NCI-H2029 treated with DMSO at 0.1 percent for 48 hours (cell line): ENCODE measurements around the gene SAMD1.

Experiments used
- DNase-seq: peaks from one replicate; lab custom pipeline; 2025; lab: John Stamatoyannopoulos, UW

The SAMD1 gene

GRCh38 chr19:14113762-14114414, 23.3 kb upstream of the SAMD1 start:
- no peak for DNase-seq

GRCh38 chr19:14112809-14113385, 22.3 kb upstream of the SAMD1 start:
- DNase-seq = no peak

GRCh38 chr19:14112051-14112808, 21.7 kb upstream of the SAMD1 start:
- no peak for DNase-seq

- no peak for DNase-seq
Observed at GRCh38 chr19:14111486-14111885, 20.9 kb upstream of the SAMD1 start.

- DNase-seq = no peak
Observed at GRCh38 chr19:14110650-14111049, 20.1 kb upstream of the SAMD1 start.

GRCh38 chr19:14107581-14108461, 17.3 kb upstream of the SAMD1 start:
- DNase-seq = no peak

- DNase-seq = no peak
Observed at GRCh38 chr19:14106840-14107239, 16.3 kb upstream of the SAMD1 start.

- no peak for DNase-seq
Observed at GRCh38 chr19:14105680-14106079, 15.1 kb upstream of the SAMD1 start.

GRCh38 chr19:14103310-14103709, 12.8 kb upstream of the SAMD1 start:
- DNase-seq = no peak

- no peak for DNase-seq
Observed at GRCh38 chr19:14102756-14103155, 12.2 kb upstream of the SAMD1 start.

GRCh38 chr19:14102102-14102696, 11.6 kb upstream of the SAMD1 start:
- no peak for DNase-seq

GRCh38 chr19:14101003-14101545, 10.5 kb upstream of the SAMD1 start:
- no peak for DNase-seq

GRCh38 chr19:14097532-14098151, 7.1 kb upstream of the SAMD1 start:
- DNase-seq = no peak

GRCh38 chr19:14096272-14096992, 5.9 kb upstream of the SAMD1 start:
- no peak for DNase-seq

- DNase-seq = no peak
Observed at GRCh38 chr19:14094854-14095253, 4.3 kb upstream of the SAMD1 start.

GRCh38 chr19:14093117-14093823, 2.7 kb upstream of the SAMD1 start:
- no peak for DNase-seq

GRCh38 chr19:14091813-14092462, 1.4 kb upstream of the SAMD1 start:
- no peak for DNase-seq

- no peak for DNase-seq
Observed at GRCh38 chr19:14091081-14091812, 696 bp upstream of the SAMD1 start.
